Right atrium auricular region (tissue), 2 donors: ENCODE results near the gene CNTN6. TPM values are rescaled to one million over a fixed set of nuclear protein-coding genes. Genes with fewer than 3 reads are reported as not detected.

Source experiments
- DNase-seq: peaks from one replicate; pipeline ENCODE4 v3.0.0-alpha.2; 2019; ENCODE audit warnings: low spot score
- H3K27ac ChIP-seq, 2 donors: fragments of 200-600 bp; sonication (generic); 1 replicate in 1 of 2; 2 replicates in 1 of 2; pipeline ENCODE4 v1.5.1; 2016 to 2019
- H3K27me3 ChIP-seq, 2 donors: fragments of 200-600 bp; sonication (generic); one replicate each; pipeline versions ENCODE4 v1.5.1 to v1.6.0; 2017 to 2019
- H3K36me3 ChIP-seq: fragments of 200-600 bp; sonication (generic); one replicate; pipeline ENCODE4 v1.5.1; 2016
- H3K4me1 ChIP-seq, 2 donors: fragments of 200-600 bp; sonication (generic); one replicate each; pipeline versions ENCODE4 v1.5.1 to v1.6.0; 2017 to 2019
- H3K4me3 ChIP-seq, 2 donors: fragments of 200-600 bp; sonication (generic); 1 replicate in 1 of 2; 2 replicates in 1 of 2; pipeline ENCODE4 v1.5.1; 2017 to 2019; ENCODE audit warnings: mild to moderate bottlenecking in 1 of 2, moderate library complexity in 1 of 2
- H3K9me3 ChIP-seq, 2 donors: fragments of 200-600 bp; sonication (generic); one replicate each; pipeline ENCODE4 v1.5.1; 2019
- CTCF ChIP-seq, 2 donors: fragments of 200-600 bp; sonication (generic); IDR thresholded peaks; one replicate each; pipeline ENCODE4 v1.5.1; 2019; ENCODE audit warnings: antibody characterized with exemption in 2 of 2
- total RNA-seq, 2 donors: library from RNA; depleted of rRNA; stranded (reverse); fragments of >200 nt; gene quantifications; one replicate each; pipeline ENCODE4 v1.1.0, GENCODE V29; 2016

CNTN6 gene
- total RNA-seq, 2 donors from 2014 or later = 0.28 TPM; not detected in 1

- DNase-seq = no peak
- no peaks in the 10 kb centered on the region for H3K4me1 ChIP-seq
- H3K27ac ChIP-seq = no peak overlapping the region
- no peaks in the 10 kb centered on the region for H3K36me3 ChIP-seq
- H3K9me3 ChIP-seq = no peaks in the 10 kb centered on the region
- H3K4me3 ChIP-seq = no peak overlapping the region
- no peak for TF ChIP-seq CTCF (IDR thresholded peaks at IDR 0.05)
- H3K27me3 ChIP-seq = no peaks in the 10 kb centered on the region
Observed at GRCh38 chr3:1406250-1406649, 313.4 kb downstream of the CNTN6 start.

GRCh38 chr3:1421577-1421976 is 328.8 kb downstream of the CNTN6 start:
- DNase-seq = no peak
- Histone ChIP-seq H3K36me3 (no peaks in the 10 kb centered on the region), H3K27me3 (no peaks in the 10 kb centered on the region), H3K9me3 (no peaks in the 10 kb centered on the region), H3K4me3 (no peak overlapping the region), H3K27ac (no peak overlapping the region), H3K4me1 (no peaks in the 10 kb centered on the region)
- no peak for TF ChIP-seq CTCF (IDR thresholded peaks at IDR 0.05)

GRCh38 chr3:1423566-1424089 is 330.8 kb downstream of the CNTN6 start:
- no peak for DNase-seq
- no peak for TF ChIP-seq CTCF (IDR thresholded peaks at IDR 0.05)
- Histone ChIP-seq H3K36me3 (no peaks in the 10 kb centered on the region), H3K4me1 (no peaks in the 10 kb centered on the region), H3K9me3 (no peaks in the 10 kb centered on the region), H3K27me3 (no peaks in the 10 kb centered on the region), H3K27ac (no peak overlapping the region), H3K4me3 (no peak overlapping the region)

- H3K4me1 ChIP-seq = no peaks in the 10 kb centered on the region
- no peaks in the 10 kb centered on the region for H3K27me3 ChIP-seq
- peaks cover 0 to 4% of the 10 kb centered on the region in 2 donors for H3K9me3 ChIP-seq
- no peak for TF ChIP-seq CTCF (IDR thresholded peaks at IDR 0.05)
- H3K4me3 ChIP-seq = no peak overlapping the region
- H3K27ac ChIP-seq = no peak overlapping the region
- no peak for DNase-seq
- no peaks in the 10 kb centered on the region for H3K36me3 ChIP-seq
Observed at GRCh38 chr3:1439395-1439794, 346.6 kb downstream of the CNTN6 start.

GRCh38 chr3:1442271-1442670 is 349.4 kb downstream of the CNTN6 start:
- H3K9me3 ChIP-seq = no peaks in the 10 kb centered on the region
- H3K27me3 ChIP-seq = no peaks in the 10 kb centered on the region
- DNase-seq = no peak
- H3K27ac ChIP-seq = no peak overlapping the region
- no peaks in the 10 kb centered on the region for H3K36me3 ChIP-seq
- H3K4me1 ChIP-seq = no peaks in the 10 kb centered on the region
- TF ChIP-seq CTCF (IDR thresholded peaks at IDR 0.05) = no peak
- no peak overlapping the region for H3K4me3 ChIP-seq

GRCh38 chr3:1444195-1444594 is 351.4 kb downstream of the CNTN6 start:
- no peak for DNase-seq
- Histone ChIP-seq H3K27me3 (no peaks in the 10 kb centered on the region), H3K27ac (no peak overlapping the region), H3K4me1 (no peaks in the 10 kb centered on the region), H3K4me3 (no peak overlapping the region), H3K36me3 (no peaks in the 10 kb centered on the region), H3K9me3 (no peaks in the 10 kb centered on the region)
- TF ChIP-seq CTCF (IDR thresholded peaks at IDR 0.05) = no peak
